C1 segment of cervical spinal cord (tissue), 14 donors: Measurements from ENCODE around the gene FSTL5.
"Not testable (repeated sequence)": the region's sequence is repeated elsewhere in the genome, so short reads cannot be mapped to it uniquely, and the experiment has no call there.

Source experiments
- DNase-seq, 14 donors: peaks; one replicate each; lab custom pipeline; 2025; lab: John Stamatoyannopoulos, UW

The FSTL5 gene

GRCh38 chr4:162163892-162164759 is at the start of gene FSTL5:
FSTL5 (minus strand) TSS chr4:162164000; CDS start chr4:162111396, 52,604 bp downstream.
- peak in 12 of 14 donors; percentile 25 to 98 (median 68) for DNase-seq

GRCh38 chr4:162209706-162210105 is 45.9 kb upstream of the FSTL5 start:
- DNase-seq: no peak

- not testable (repeated sequence) for DNase-seq
These were observed 39.7 kb upstream of the FSTL5 start for GRCh38 chr4:162203478-162203877.

DNA sequence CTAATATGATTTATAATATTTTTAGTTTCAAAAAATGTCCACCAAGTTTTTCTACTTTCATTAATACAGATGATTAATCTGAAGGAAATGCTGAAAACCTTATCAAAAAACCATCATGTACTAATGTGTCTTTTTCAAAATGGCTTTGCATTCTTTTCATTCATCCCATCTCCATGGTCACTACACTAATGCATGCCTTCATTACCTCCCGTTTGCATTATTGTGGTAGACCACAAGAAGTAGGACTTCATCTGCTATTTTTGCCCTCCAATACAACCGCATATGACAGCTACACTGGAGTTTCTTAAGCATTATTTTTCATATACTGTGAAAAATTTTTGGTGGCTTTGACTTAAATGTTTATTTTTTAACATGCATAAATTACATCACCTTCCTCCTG is 37.9 kb upstream of the FSTL5 start:
- DNase-seq: no peak

- no peak for DNase-seq
These were observed 6.7 kb upstream of the FSTL5 start for GRCh38 chr4:162170509-162170908.

DNA sequence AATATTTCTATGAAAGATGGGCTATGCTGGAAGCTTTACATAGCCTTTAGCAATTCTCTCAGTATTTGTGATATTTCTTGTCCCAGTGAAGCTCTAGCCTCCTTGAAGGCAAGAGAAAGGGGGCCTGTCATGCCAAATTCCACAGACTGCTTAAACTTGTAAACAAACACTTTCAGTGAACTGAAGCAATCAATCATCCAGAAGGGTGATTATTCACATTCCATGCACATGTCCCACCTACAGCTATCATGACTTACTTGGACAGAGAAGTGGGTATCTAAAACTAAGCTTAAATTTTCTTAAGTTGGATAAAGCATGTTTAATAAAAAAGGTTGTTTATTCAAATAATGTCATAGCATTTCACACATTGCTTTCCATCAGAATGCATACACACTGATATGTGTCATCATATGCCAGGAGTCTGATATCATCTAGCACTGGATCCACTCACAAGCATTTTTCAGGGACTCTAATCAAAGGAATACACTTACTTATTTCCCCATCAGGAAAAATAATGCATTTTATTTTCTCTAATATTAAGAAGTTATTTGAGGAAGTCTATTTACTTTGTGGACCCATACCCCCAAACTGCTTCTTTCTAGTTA is 1.2 kb upstream of the FSTL5 start:
- no peak for DNase-seq

DNA sequence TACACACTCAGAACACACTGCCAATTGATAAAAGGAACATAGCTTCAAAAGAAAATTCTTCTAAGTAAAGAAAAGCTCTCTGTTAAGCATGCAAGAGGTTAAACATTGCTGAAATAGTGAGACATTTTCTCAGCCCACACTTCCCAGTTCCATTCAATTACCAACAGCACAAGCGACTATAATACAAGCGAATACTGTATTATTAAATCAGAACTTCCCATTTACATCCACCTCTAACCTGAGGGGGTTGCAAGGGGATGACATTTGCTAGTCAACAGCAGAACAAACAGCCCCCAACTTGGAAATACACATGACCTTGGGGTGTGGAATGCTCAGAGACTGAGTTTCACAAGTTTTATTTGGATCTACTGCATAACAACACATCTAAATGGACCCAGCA is 1.1 kb downstream of the FSTL5 start:
- DNase-seq: peak in 1 of 14 donors; percentile 65

DNA sequence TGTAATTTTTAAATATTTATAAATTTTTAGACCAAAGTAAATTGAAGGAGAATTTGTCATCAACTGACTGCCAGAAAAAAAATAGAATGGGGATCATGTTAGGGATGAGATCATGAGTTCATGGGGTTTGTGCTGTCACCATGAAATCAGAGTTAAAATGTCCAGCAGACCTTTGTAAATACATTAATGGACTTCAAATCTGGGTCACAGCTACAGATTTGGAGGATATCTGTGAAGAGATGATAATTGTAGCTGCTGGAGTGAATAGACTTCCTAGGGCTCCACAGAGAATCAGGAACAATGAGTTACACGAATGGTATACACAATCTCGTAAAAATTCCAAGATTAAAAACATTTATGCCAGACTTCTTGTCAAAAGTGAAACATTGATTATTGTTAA is 6.6 kb downstream of the FSTL5 start:
- DNase-seq: peak in 1 of 14 donors; percentile 25

- peak in 1 of 14 donors; percentile 58 for DNase-seq
These were observed 8.8 kb downstream of the FSTL5 start for GRCh38 chr4:162154862-162155540.

DNA sequence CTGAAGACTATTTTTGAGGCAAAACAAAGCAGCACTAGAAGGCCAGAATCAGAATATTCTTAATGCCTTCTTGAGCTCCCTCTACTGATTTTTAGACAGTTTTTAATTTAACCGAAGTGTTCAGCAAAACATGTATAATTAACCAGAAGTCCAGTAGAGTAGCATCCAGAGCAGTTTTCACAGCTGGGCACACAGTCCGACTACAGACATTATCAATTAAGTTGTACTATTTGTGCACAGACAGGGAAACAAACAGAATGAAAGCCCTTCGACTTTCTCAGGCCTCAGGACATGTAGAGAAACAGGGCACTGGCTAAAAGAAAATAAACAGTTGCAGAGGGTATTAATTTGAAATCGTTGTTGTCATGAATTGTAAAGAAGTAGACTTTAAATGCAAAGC is 11.9 kb downstream of the FSTL5 start:
- no peak for DNase-seq

- DNase-seq: no peak
These were observed 12.4 kb downstream of the FSTL5 start for GRCh38 chr4:162151386-162151785.

GRCh38 chr4:162149644-162150043 is 14.2 kb downstream of the FSTL5 start:
- DNase-seq: no peak

- DNase-seq: no peak
These were observed 23.6 kb downstream of the FSTL5 start for GRCh38 chr4:162140051-162140683.

GRCh38 chr4:162139412-162139811 is 24.4 kb downstream of the FSTL5 start:
- no peak for DNase-seq

GRCh38 chr4:162131256-162131655 is 32.5 kb downstream of the FSTL5 start:
- DNase-seq: no peak

GRCh38 chr4:162126729-162127128 is 37.1 kb downstream of the FSTL5 start:
- peak in 1 of 14 donors; percentile 71 for DNase-seq

DNA sequence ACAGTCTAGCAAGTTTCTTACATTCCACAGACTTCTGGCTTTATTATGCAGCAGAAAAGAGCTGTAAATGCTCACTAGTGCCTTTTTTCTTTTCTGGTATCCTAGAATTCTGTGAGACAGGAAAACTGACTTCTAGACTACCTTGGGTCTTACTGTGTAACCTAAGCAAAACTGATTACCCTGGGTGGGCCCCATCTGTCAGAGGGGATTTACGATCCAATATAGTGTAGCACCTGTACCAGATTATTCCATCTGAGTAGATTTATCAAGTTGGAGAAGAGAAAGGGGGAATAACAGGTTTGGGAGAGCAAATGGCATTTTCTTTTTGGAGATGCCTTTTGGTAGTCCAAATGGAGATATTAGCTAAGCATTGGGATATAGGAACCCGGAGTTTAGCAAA is 46.7 kb downstream of the FSTL5 start:
- DNase-seq: peak in 1 of 14 donors; percentile 46

GRCh38 chr4:162116095-162116779 is 47.6 kb downstream of the FSTL5 start:
- no peak for DNase-seq

- DNase-seq: no peak
These were observed 48.5 kb downstream of the FSTL5 start for GRCh38 chr4:162115333-162115732.

DNA sequence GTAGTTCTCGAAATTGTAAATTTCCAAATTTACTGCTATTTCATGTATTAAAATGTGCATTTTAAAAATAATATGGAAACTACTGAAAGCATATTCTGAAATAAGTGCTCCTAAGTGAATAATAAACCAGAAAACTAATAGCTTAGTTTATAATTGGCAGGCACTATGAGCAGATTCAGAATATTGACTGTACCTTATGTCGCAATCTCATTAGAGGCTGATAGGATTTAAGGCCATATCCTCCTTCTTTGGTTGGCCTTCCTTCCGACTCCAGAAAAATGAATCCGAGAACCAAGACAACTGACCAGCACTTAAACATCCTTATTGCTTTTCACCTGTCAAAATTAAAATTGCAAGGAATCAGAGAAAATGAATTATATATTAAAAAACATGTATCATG is 52.7 kb downstream of the FSTL5 start:
- no peak for DNase-seq

DNA sequence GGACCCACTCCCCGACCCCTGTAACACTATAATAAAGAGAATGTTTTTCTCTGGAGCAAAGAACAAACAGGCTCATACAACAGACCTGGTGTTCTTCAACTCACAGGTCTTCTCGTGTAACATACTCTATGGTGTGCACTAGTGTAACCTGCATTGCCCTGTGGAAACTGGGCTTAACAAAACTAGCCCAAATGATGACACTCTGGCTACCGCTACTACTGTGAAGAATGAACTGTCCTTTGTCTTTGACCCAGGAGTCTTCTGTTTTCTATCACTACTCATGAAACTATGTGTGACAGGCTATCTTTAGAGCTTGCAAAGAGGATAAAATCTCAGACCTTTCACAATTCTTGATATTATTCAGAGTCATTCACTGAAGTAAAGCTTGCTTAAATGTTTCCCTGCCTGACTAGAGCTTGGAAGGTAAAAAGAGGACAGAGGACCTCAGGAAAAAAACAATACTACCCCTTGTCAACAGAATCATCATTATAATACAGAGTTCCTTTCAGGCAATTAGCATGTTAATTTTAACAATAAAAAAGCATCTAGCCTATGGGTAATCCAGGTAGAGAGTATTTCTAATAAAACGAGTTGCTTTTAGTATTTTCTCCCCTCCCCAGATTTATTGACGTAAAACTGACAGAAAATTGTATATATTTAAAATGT is 59.2 kb downstream of the FSTL5 start:
- DNase-seq: no peak
